Effector CD4-positive, alpha-beta T cell (primary cell): ENCODE measurements around the gene HOXD13. TPM values are rescaled to one million over a fixed set of nuclear protein-coding genes. Genes with fewer than 3 reads are reported as not detected.

Source experiments
- DNase-seq: peaks from one replicate; pipeline ENCODE4 v3.0.0-alpha.2; 2020
- total RNA-seq: gene quantifications from one replicate; lab custom pipeline; 2026; lab: John Stamatoyannopoulos, UW

Gene HOXD13
- not detected for total RNA-seq

GRCh38 chr2:176092270-176093144 is at the start of gene HOXD13:
HOXD13 (plus strand) TSS chr2:176092721; CDS start chr2:176092891, 170 bp downstream.
- no peak for DNase-seq

- no peak for DNase-seq
Measured at GRCh38 chr2:176056406-176056805, 36.1 kb upstream of the HOXD13 start.

GRCh38 chr2:176063958-176064357 is 28.6 kb upstream of the HOXD13 start:
- no peak for DNase-seq

GRCh38 chr2:176066645-176067588 is 25.6 kb upstream of the HOXD13 start:
- DNase-seq, result no peak

- DNase-seq, result no peak
Measured at GRCh38 chr2:176067589-176068418, 24.7 kb upstream of the HOXD13 start.

GRCh38 chr2:176068419-176068832 is 24.1 kb upstream of the HOXD13 start:
- DNase-seq, result no peak

- DNase-seq, result no peak
Measured at GRCh38 chr2:176071330-176072291, 20.9 kb upstream of the HOXD13 start.

- DNase-seq, result no peak
Measured at GRCh38 chr2:176072292-176072669, 20.2 kb upstream of the HOXD13 start.

GRCh38 chr2:176072951-176073904 is 19.3 kb upstream of the HOXD13 start:
- DNase-seq, result no peak

- no peak for DNase-seq
Measured at GRCh38 chr2:176074919-176075425, 17.5 kb upstream of the HOXD13 start.

GRCh38 chr2:176075481-176075880 is 17.0 kb upstream of the HOXD13 start:
- DNase-seq, result no peak

GRCh38 chr2:176076063-176076462 is 16.5 kb upstream of the HOXD13 start:
- no peak for DNase-seq

GRCh38 chr2:176076796-176077195 is 15.7 kb upstream of the HOXD13 start:
- no peak for DNase-seq

- no peak for DNase-seq
Measured at GRCh38 chr2:176078541-176079284, 13.8 kb upstream of the HOXD13 start.

GRCh38 chr2:176079285-176079830 is 13.2 kb upstream of the HOXD13 start:
- DNase-seq, result no peak

GRCh38 chr2:176079831-176080539 is 12.5 kb upstream of the HOXD13 start:
- DNase-seq, result no peak

- DNase-seq, result no peak
Measured at GRCh38 chr2:176080540-176081375, 11.8 kb upstream of the HOXD13 start.
